ENCODE measurements around the gene OLFM2. TPM values are rescaled to one million over a fixed set of nuclear protein-coding genes. Genes with fewer than 3 reads are reported as not detected.

The OLFM2 gene
- total RNA-seq, 3 donors from 2014 or later: 7.2 to 42.6 (median 8.8) TPM

- H3K4me1 ChIP-seq: no peaks in the 10 kb centered on the region
- no peak for DNase-seq (ENCODE audit: low spot score in 2 of 2)
- H3K4me3 ChIP-seq: peak overlapping the region; percentile 5 to 92 (median 80)
- no peaks in the 10 kb centered on the region for H3K27me3 ChIP-seq
- H3K27ac ChIP-seq: peak overlapping the region; percentile 94 to 96
- intact Hi-C loops (cut with DNase I; ENCODE audit: low total_unique reads): loop anchor here (5.0 kb wide), 1 partner anchor 767 kb away; no protein-coding TSS in a partner anchor
- H3K36me3 ChIP-seq: no peaks in the 10 kb centered on the region
- H3K9me3 ChIP-seq: no peaks in the 10 kb centered on the region
- TF ChIP-seq POLR2AphosphoS5 (IDR thresholded peaks at IDR 0.05): peak in 1 of 3 donors; percentile 29
- no peak for TF ChIP-seq CTCF (IDR thresholded peaks at IDR 0.05)
Measured at GRCh38 chr19:9819596-9819909, 116.8 kb downstream of the OLFM2 start.

GRCh38 chr19:9818734-9819595 lies 117.3 kb downstream of the OLFM2 start, which contains the start of gene FBXL12:
TSS of gene FBXL12 (minus strand) at chr19:9819079. CDS start at chr19:9818813, 266 bp downstream.
- peak within 1 kb of the TSS; percentile 94 to 96 for H3K27ac ChIP-seq
- peak within 1 kb of the TSS; percentile 80 to 97 (median 92) for H3K4me3 ChIP-seq
- H3K4me1 ChIP-seq: no peaks in the 10 kb centered on the region
- H3K9me3 ChIP-seq: no peaks in the 10 kb centered on the region
- DNase-seq (ENCODE audit: low spot score in 2 of 2): peak; percentile 100
- TF ChIP-seq POLR2AphosphoS5 (IDR thresholded peaks at IDR 0.05) (peak; percentile 90 to 93 (median 91)), POLR2A (IDR thresholded peaks at IDR 0.05) (peak; percentile 52), CTCF (IDR thresholded peaks at IDR 0.05) (no peak)
- intact Hi-C loops (cut with DNase I; ENCODE audit: low total_unique reads): loop anchor here (5.0 kb wide), 1 partner anchor 767 kb away; no protein-coding TSS in a partner anchor
- no peaks in the 10 kb centered on the region for H3K27me3 ChIP-seq
- no peaks in the 10 kb centered on the region for H3K36me3 ChIP-seq

GRCh38 chr19:9818175-9818733 lies 118.1 kb downstream of the OLFM2 start:
- H3K36me3 ChIP-seq: no peaks in the 10 kb centered on the region
- peak overlapping the region; percentile 80 to 97 (median 92) for H3K4me3 ChIP-seq
- no peak for TF ChIP-seq POLR2A (IDR thresholded peaks at IDR 0.05)
- TF ChIP-seq POLR2AphosphoS5 (IDR thresholded peaks at IDR 0.05): no peak
- TF ChIP-seq CTCF (IDR thresholded peaks at IDR 0.05): no peak
- H3K9me3 ChIP-seq: no peaks in the 10 kb centered on the region
- H3K27me3 ChIP-seq: no peaks in the 10 kb centered on the region
- intact Hi-C loops (cut with DNase I; ENCODE audit: low total_unique reads): loop anchor here (5.0 kb wide), 1 partner anchor 766 kb away; no protein-coding TSS in a partner anchor
- DNase-seq (ENCODE audit: low spot score in 2 of 2): no peak
- peak overlapping the region; percentile 94 to 96 for H3K27ac ChIP-seq
- no peaks in the 10 kb centered on the region for H3K4me1 ChIP-seq

- Histone ChIP-seq H3K27me3 (no peaks in the 10 kb centered on the region), H3K4me1 (no peaks in the 10 kb centered on the region), H3K4me3 (no peak overlapping the region), H3K36me3 (peaks cover 7% of the 10 kb centered on the region), H3K9me3 (no peaks in the 10 kb centered on the region), H3K27ac (no peak overlapping the region)
- TF ChIP-seq POLR2A (IDR thresholded peaks at IDR 0.05) (no peak), CTCF (IDR thresholded peaks at IDR 0.05) (no peak), POLR2AphosphoS5 (IDR thresholded peaks at IDR 0.05) (no peak)
- intact Hi-C loops (cut with DNase I; ENCODE audit: low total_unique reads): no loop called here
- no peak for DNase-seq (ENCODE audit: low spot score in 2 of 2)
Measured at GRCh38 chr19:9811139-9811538, 125.2 kb downstream of the OLFM2 start.

All from breast epithelium (tissue), 4 donors.